Muscle layer of duodenum (tissue), 2 donors: ENCODE results near the gene SLC9C2.
"Not testable (repeated sequence)": the region's sequence is repeated elsewhere in the genome, so short reads cannot be mapped to it uniquely, and the experiment has no call there.

Source experiments
- H3K27ac ChIP-seq: one replicate; pipeline ENCODE4 v1.7.0; 2013; ENCODE audit warnings: mild to moderate bottlenecking, low read length
- H3K27me3 ChIP-seq: one replicate; pipeline ENCODE4 v1.7.0; 2013; ENCODE audit warnings: low read depth, mild to moderate bottlenecking, control low read depth, low read length
- H3K36me3 ChIP-seq, 2 donors: one replicate each; pipeline ENCODE4 v1.7.0; 2013; ENCODE audit warnings: low read length in 2 of 2, control low read depth in 1 of 2, mild to moderate bottlenecking in 1 of 2; ENCODE audit not compliant: insufficient read depth in 2 of 2, control insufficient read depth in 1 of 2
- H3K4me1 ChIP-seq, 2 donors: one replicate each; pipeline ENCODE4 v1.7.0; 2013; ENCODE audit warnings: low read length in 2 of 2, mild to moderate bottlenecking in 2 of 2, control low read depth in 1 of 2, moderate library complexity in 1 of 2; ENCODE audit not compliant: insufficient read depth in 2 of 2, control insufficient read depth in 1 of 2
- H3K4me3 ChIP-seq, 2 donors: one replicate each; pipeline ENCODE4 v1.7.0; 2013; ENCODE audit warnings: low read length in 2 of 2, low read depth in 1 of 2, mild to moderate bottlenecking in 1 of 2
- H3K9me3 ChIP-seq, 2 donors: one replicate each; pipeline ENCODE4 v1.7.0; 2013; ENCODE audit warnings: low read length in 2 of 2, control low read depth in 1 of 2, mild to moderate bottlenecking in 1 of 2; ENCODE audit not compliant: control insufficient read depth in 1 of 2
- donor health status: healthy.

SLC9C2 gene

GRCh38 chr1:173514503-173514902 is 88.4 kb downstream of the SLC9C2 start:
- H3K4me3 ChIP-seq, H3K27ac ChIP-seq, H3K27me3 ChIP-seq, H3K36me3 ChIP-seq, H3K9me3 ChIP-seq, H3K4me1 ChIP-seq: not testable (repeated sequence)

DNA sequence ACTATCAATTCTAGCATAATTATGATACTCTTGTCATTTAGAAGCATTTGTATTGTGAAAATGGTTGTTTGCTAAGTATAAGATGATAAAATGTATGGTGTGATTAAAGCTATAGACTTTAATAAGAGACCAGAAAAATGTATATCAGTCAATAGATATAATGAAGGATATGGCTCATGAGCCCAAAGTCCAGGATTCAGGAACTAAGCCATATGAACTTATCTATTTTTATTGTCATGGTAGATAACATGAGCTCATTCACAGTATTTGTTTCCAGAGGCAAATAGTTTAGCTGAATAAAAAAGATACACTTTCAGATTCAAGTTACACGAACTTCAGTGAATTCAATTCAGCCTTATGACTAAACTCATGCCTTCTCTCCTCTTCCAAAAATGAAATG is 93.1 kb downstream of the SLC9C2 start:
- no peak overlapping the region for H3K4me3 ChIP-seq
- H3K27me3 ChIP-seq, result no peaks in the 10 kb centered on the region
- H3K9me3 ChIP-seq, result peaks cover 0 to 2% of the 10 kb centered on the region in 2 donors
- no peaks in the 10 kb centered on the region for H3K36me3 ChIP-seq
- H3K27ac ChIP-seq, result no peak overlapping the region
- peaks cover 0 to 6% of the 10 kb centered on the region in 2 donors for H3K4me1 ChIP-seq

- peaks cover 0 to 6% of the 10 kb centered on the region in 2 donors for H3K4me1 ChIP-seq
- no peaks in the 10 kb centered on the region for H3K27me3 ChIP-seq
- H3K4me3 ChIP-seq, result no peak overlapping the region
- H3K27ac ChIP-seq, result no peak overlapping the region
- no peaks in the 10 kb centered on the region for H3K9me3 ChIP-seq
- no peaks in the 10 kb centered on the region for H3K36me3 ChIP-seq
These were observed 94.3 kb downstream of the SLC9C2 start for GRCh38 chr1:173508541-173508940.

- no peaks in the 10 kb centered on the region for H3K36me3 ChIP-seq
- no peak overlapping the region for H3K27ac ChIP-seq
- no peaks in the 10 kb centered on the region for H3K9me3 ChIP-seq
- H3K27me3 ChIP-seq, result no peaks in the 10 kb centered on the region
- H3K4me1 ChIP-seq, result peaks cover 0 to 6% of the 10 kb centered on the region in 2 donors
- H3K4me3 ChIP-seq, result no peak overlapping the region
These were observed 95.0 kb downstream of the SLC9C2 start for GRCh38 chr1:173507847-173508209.

GRCh38 chr1:173507205-173507846 is 95.5 kb downstream of the SLC9C2 start:
- H3K4me3 ChIP-seq, result no peak overlapping the region
- H3K4me1 ChIP-seq, result peaks cover 0 to 6% of the 10 kb centered on the region in 2 donors
- H3K9me3 ChIP-seq, result no peaks in the 10 kb centered on the region
- H3K27me3 ChIP-seq, result no peaks in the 10 kb centered on the region
- no peaks in the 10 kb centered on the region for H3K36me3 ChIP-seq
- H3K27ac ChIP-seq, result no peak overlapping the region

DNA sequence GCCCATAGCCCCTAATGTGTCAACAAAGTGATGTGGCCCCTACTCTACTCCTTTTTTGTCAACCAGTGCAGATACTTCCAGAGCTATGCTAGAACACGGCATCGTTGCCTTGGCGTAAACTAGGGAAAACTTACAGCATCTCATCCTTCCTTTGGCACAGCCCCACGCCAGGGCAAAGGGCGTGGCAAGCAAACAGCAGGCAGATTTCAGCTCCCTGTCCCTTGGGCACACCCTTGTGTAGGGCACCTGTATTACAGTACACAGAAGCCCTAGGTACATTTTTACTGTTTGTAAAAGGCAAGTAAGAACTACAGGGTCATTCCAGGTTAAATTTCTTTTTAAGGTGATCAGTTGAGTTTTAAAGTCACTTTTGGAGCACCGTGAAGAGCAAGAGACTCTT is 96.4 kb downstream of the SLC9C2 start:
- no peaks in the 10 kb centered on the region for H3K9me3 ChIP-seq
- no peak overlapping the region for H3K4me3 ChIP-seq
- H3K27ac ChIP-seq, result no peak overlapping the region
- H3K27me3 ChIP-seq, result no peaks in the 10 kb centered on the region
- H3K36me3 ChIP-seq, result no peaks in the 10 kb centered on the region
- peaks cover 0 to 6% of the 10 kb centered on the region in 2 donors for H3K4me1 ChIP-seq

DNA sequence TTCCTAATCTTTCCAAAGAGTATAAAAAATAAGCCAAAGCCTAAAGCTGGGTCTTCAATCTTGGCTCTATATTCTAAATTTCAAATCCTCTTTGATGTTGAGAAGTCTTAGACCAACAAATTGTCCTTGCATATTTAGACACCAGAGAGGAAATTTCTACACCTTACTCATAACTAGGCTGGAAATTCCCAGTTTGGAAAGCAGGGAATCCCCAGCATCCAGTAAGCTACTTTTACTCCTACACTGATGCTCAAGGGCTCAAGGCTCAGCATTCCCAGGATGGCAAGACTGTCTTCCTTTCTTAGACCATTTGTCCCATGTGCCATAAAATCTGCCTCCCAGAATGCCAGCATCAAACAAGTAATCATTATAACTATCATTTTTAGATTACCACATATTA is 97.5 kb downstream of the SLC9C2 start:
- H3K27me3 ChIP-seq, result no peaks in the 10 kb centered on the region
- no peaks in the 10 kb centered on the region for H3K36me3 ChIP-seq
- no peaks in the 10 kb centered on the region for H3K9me3 ChIP-seq
- H3K27ac ChIP-seq, result no peak overlapping the region
- H3K4me3 ChIP-seq, result no peak overlapping the region
- H3K4me1 ChIP-seq, result peaks cover 0 to 6% of the 10 kb centered on the region in 2 donors

- H3K4me3 ChIP-seq, result no peak overlapping the region
- no peak overlapping the region for H3K27ac ChIP-seq
- H3K36me3 ChIP-seq, result no peaks in the 10 kb centered on the region
- H3K4me1 ChIP-seq, result peaks cover 0 to 6% of the 10 kb centered on the region in 2 donors
- H3K9me3 ChIP-seq, result no peaks in the 10 kb centered on the region
- H3K27me3 ChIP-seq, result no peaks in the 10 kb centered on the region
These were observed 98.6 kb downstream of the SLC9C2 start for GRCh38 chr1:173504268-173504667.

DNA sequence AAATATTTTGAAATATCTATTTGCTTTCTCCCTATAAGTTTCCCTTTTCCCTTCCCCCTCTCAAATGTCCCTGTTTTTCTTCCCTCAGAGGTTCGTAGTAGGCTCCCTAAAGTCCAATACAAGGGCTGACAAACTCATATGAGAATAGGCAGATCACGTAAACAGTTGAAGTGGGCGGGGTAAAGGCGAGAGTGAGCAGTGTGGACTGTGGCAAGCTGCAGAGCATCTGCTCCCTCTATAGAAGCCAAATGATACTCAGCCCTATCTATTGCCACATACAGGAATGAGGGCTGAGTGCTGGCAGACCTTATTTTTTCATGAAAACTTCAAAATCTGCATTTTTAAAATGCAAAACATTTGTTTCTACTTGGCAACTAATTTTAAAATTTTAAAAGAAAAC is 99.5 kb downstream of the SLC9C2 start:
- H3K4me3 ChIP-seq, result no peak overlapping the region
- H3K4me1 ChIP-seq, result peaks cover 0 to 6% of the 10 kb centered on the region in 2 donors
- H3K9me3 ChIP-seq, result no peaks in the 10 kb centered on the region
- H3K27me3 ChIP-seq, result no peaks in the 10 kb centered on the region
- no peaks in the 10 kb centered on the region for H3K36me3 ChIP-seq
- no peak overlapping the region for H3K27ac ChIP-seq

DNA sequence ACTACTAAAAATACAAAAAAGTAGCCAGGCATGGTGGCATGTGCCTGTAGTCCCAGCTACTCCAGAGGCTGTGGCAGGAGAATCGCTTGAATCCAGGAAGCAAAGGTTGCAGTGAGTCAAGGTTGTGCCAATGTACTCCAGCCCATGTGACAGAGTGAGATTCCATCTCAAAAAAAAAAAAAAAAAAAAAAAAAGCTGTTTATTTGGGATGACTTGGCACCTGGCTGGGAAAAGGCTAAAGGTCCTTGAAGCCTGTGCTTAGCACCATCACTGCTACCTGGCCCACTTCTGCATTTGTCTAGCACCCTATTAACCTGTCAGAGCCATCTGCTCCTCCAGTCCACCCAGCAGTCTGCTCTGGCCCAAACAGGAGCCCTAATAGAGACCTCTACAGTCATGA is 100.8 kb downstream of the SLC9C2 start:
- Histone ChIP-seq H3K27me3 (no peaks in the 10 kb centered on the region), H3K4me3 (no peak overlapping the region), H3K4me1 (no peaks in the 10 kb centered on the region), H3K9me3 (no peaks in the 10 kb centered on the region), H3K36me3 (no peaks in the 10 kb centered on the region), H3K27ac (no peak overlapping the region)

GRCh38 chr1:173499729-173500128 is 103.1 kb downstream of the SLC9C2 start:
- Histone ChIP-seq H3K4me1 (no peaks in the 10 kb centered on the region), H3K4me3 (no peak overlapping the region), H3K27me3 (no peaks in the 10 kb centered on the region), H3K27ac (no peak overlapping the region), H3K9me3 (no peaks in the 10 kb centered on the region), H3K36me3 (no peaks in the 10 kb centered on the region)

DNA sequence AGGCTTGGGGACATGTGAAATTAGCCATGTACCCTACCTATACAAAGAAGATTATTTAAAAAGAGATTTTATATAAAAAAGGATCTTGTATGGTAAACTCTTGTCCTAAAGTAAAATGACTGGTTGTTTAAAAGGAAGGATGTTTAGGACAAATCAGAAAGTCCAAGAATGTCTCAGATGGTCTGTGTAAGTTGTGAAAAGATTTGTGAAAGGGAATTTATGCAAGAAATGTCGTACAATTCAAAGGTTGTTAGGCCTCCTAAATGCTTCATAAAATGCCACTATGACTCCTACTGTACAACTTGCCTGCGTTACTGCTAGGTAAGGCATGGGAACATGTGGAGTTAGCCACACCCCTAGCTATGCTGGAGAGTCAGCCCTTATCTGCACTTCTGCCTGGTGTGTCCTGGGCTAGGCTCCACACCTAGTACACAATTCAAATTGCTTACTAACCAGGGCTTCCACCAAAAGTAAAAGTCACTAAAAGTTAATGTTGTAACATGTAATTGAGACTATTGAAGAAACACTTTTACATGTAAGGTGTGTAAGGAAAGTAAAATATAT is 106.0 kb downstream of the SLC9C2 start:
- Histone ChIP-seq H3K4me3 (no peak overlapping the region), H3K27ac (no peak overlapping the region), H3K9me3 (no peaks in the 10 kb centered on the region), H3K36me3 (no peaks in the 10 kb centered on the region), H3K4me1 (no peaks in the 10 kb centered on the region), H3K27me3 (no peaks in the 10 kb centered on the region)
